Parathyroid adenoma (tissue), 2 donors: ENCODE data around the gene SPRY4.
A peak's percentile ranks its signal among the peaks of the same experiment; 100 is the strongest.

ENCODE experiments used
- H2AFZ ChIP-seq: fragments of 300-600 bp; sonication (generic); one replicate; pipeline ENCODE4 v1.7.0; 2017; ENCODE audit warnings: antibody characterized with exemption, mild to moderate bottlenecking
- H3K27ac ChIP-seq: fragments of 300-600 bp; sonication (generic); one replicate; pipeline ENCODE4 v1.7.0; 2017
- H3K27me3 ChIP-seq: fragments of 300-600 bp; sonication (generic); one replicate; pipeline ENCODE4 v1.7.0; 2017; ENCODE audit warnings: low read length; ENCODE audit not compliant: control insufficient read depth, insufficient read depth
- H3K36me3 ChIP-seq: fragments of 300-600 bp; sonication (generic); one replicate; pipeline ENCODE4 v1.7.0; 2017; ENCODE audit warnings: low read length; ENCODE audit not compliant: control insufficient read depth, insufficient read depth
- H3K4me1 ChIP-seq: fragments of 300-600 bp; sonication (generic); one replicate; pipeline ENCODE4 v1.7.0; 2017; ENCODE audit warnings: control low read depth
- H3K4me2 ChIP-seq: fragments of 300-600 bp; sonication (generic); one replicate; pipeline ENCODE4 v1.7.0; 2017; ENCODE audit warnings: low read length
- H3K4me3 ChIP-seq: fragments of 300-600 bp; sonication (generic); one replicate; pipeline ENCODE4 v1.7.0; 2017; ENCODE audit warnings: low read depth, low read length
- H3K79me2 ChIP-seq: fragments of 300-600 bp; sonication (generic); one replicate; pipeline ENCODE4 v1.7.0; 2017; ENCODE audit warnings: control low read depth
- H3K9ac ChIP-seq: fragments of 300-600 bp; sonication (generic); one replicate; pipeline ENCODE4 v1.7.0; 2017; ENCODE audit warnings: mild to moderate bottlenecking
- H3K9me3 ChIP-seq: fragments of 300-600 bp; sonication (generic); one replicate; pipeline ENCODE4 v1.7.0; 2017; ENCODE audit warnings: low read length; ENCODE audit not compliant: control insufficient read depth
- CTCF ChIP-seq: fragments of 300-600 bp; sonication (generic); IDR thresholded peaks from one replicate; pipeline ENCODE4 v1.7.0; 2017; ENCODE audit warnings: antibody characterized with exemption, mild to moderate bottlenecking
- donor health status: primary hyperparathyroidism.

The SPRY4 gene

GRCh38 chr5:142330026-142330425, 5.2 kb upstream of the SPRY4 start:
- H3K4me1 ChIP-seq = peaks cover 8% of the 10 kb centered on the region
- H2AFZ ChIP-seq = no peak overlapping the region
- H3K4me3 ChIP-seq = no peak overlapping the region
- H3K27me3 ChIP-seq = no peaks in the 10 kb centered on the region
- no peak for TF ChIP-seq CTCF
- H3K4me2 ChIP-seq = no peak overlapping the region
- H3K27ac ChIP-seq = no peak overlapping the region
- no peaks in the 10 kb centered on the region for H3K79me2 ChIP-seq
- H3K9ac ChIP-seq = no peak overlapping the region
- H3K36me3 ChIP-seq = no peaks in the 10 kb centered on the region
- H3K9me3 ChIP-seq = no peaks in the 10 kb centered on the region

GRCh38 chr5:142327111-142327842, 2.5 kb upstream of the SPRY4 start:
- Histone ChIP-seq H3K36me3 (no peaks in the 10 kb centered on the region), H3K79me2 (peaks cover 10% of the 10 kb centered on the region), H3K4me2 (no peak overlapping the region), H3K27ac (peak overlapping the region; percentile 95), H2AFZ (no peak overlapping the region), H3K9me3 (no peaks in the 10 kb centered on the region), H3K9ac (no peak overlapping the region), H3K27me3 (no peaks in the 10 kb centered on the region), H3K4me3 (no peak overlapping the region), H3K4me1 (peaks cover 10% of the 10 kb centered on the region)
- TF ChIP-seq CTCF = no peak

GRCh38 chr5:142326480-142326938, 1.7 kb upstream of the SPRY4 start:
- H3K27ac ChIP-seq = peak overlapping the region; percentile 95
- peak overlapping the region; percentile 82 for H3K4me2 ChIP-seq
- H3K9ac ChIP-seq = no peak overlapping the region
- H3K79me2 ChIP-seq = peaks cover 10% of the 10 kb centered on the region
- H2AFZ ChIP-seq = peak overlapping the region; percentile 98
- no peaks in the 10 kb centered on the region for H3K36me3 ChIP-seq
- H3K4me1 ChIP-seq = peaks cover 10% of the 10 kb centered on the region
- TF ChIP-seq CTCF = no peak
- no peaks in the 10 kb centered on the region for H3K27me3 ChIP-seq
- no peaks in the 10 kb centered on the region for H3K9me3 ChIP-seq
- peak overlapping the region; percentile 58 for H3K4me3 ChIP-seq

GRCh38 chr5:142325725-142326479, 1.1 kb upstream of the SPRY4 start:
- H3K27me3 ChIP-seq = no peaks in the 10 kb centered on the region
- no peak for TF ChIP-seq CTCF
- peaks cover 10% of the 10 kb centered on the region for H3K4me1 ChIP-seq
- no peaks in the 10 kb centered on the region for H3K36me3 ChIP-seq
- H3K4me3 ChIP-seq = peak overlapping the region; percentile 58
- peak overlapping the region; percentile 82 for H3K9ac ChIP-seq
- peak overlapping the region; percentile 95 for H3K27ac ChIP-seq
- H3K4me2 ChIP-seq = peak overlapping the region; percentile 82
- no peaks in the 10 kb centered on the region for H3K9me3 ChIP-seq
- H3K79me2 ChIP-seq = peaks cover 10% of the 10 kb centered on the region
- H2AFZ ChIP-seq = peak overlapping the region; percentile 98
